Activated CD8-positive, alpha-beta T cell treated with anti-CD3 and anti-CD28 coated beads for 36 hours (primary cell): Measurements from ENCODE around the gene ENPP3. TPM values are rescaled to one million over a fixed set of nuclear protein-coding genes. Genes with fewer than 3 reads are reported as not detected.

Source experiments
- ATAC-seq: fragments of 200-7000 bp; cut with Tn5 transposase; one replicate; pipeline ENCODE4 v1.10.0; 2021; ENCODE audit warnings: mild to moderate bottlenecking, moderate library complexity
- CTCF ChIA-PET: fragments of 350-600 bp; sonication (Branson Sonifier 250); formaldehyde crosslinking; loops from one replicate; lab custom pipeline; 2021; ENCODE audit warnings: antibody characterized with exemption; lab: Charles Lee
- POLR2A ChIA-PET: fragments of 350-600 bp; sonication (Branson Sonifier 250); formaldehyde crosslinking; loops from one replicate; lab custom pipeline; 2021; ENCODE audit warnings: antibody characterized with exemption; lab: Charles Lee
- DNase-seq: peaks from one replicate; pipeline ENCODE4 v3.0.0-alpha.2; 2020
- H3K27ac Mint-ChIP-seq: one replicate; pipeline ENCODE4 v1.8.0; 2021; ENCODE audit warnings: mild to moderate bottlenecking, mixed read lengths
- H3K27me3 Mint-ChIP-seq: one replicate; pipeline ENCODE4 v1.8.0; 2021; ENCODE audit warnings: mixed read lengths
- H3K36me3 Mint-ChIP-seq: one replicate; pipeline ENCODE4 v1.8.0; 2021; ENCODE audit warnings: low read depth, mixed read lengths
- H3K4me1 Mint-ChIP-seq: one replicate; pipeline ENCODE4 v1.8.0; 2021; ENCODE audit warnings: low read depth, mixed read lengths
- H3K4me3 Mint-ChIP-seq: one replicate; pipeline ENCODE4 v1.8.0; 2021; ENCODE audit warnings: mild to moderate bottlenecking, moderate library complexity, mixed read lengths
- H3K9me3 Mint-ChIP-seq: one replicate; pipeline ENCODE4 v1.8.0; 2021; ENCODE audit warnings: mixed read lengths
- intact Hi-C: fragments of 100-400 bp; cut with micrococcal nuclease; formaldehyde crosslinking; loops from one replicate; pipeline ENCODE4 v1.10.0; 2022
- total RNA-seq, 2 experiments: library from RNA; stranded (reverse); gene quantifications; one replicate each; pipeline ENCODE4 v1.2.3, GENCODE V29; 2021
- TF ChIP-seq, protein P1 (sequence below): fragments of 200-600 bp; IDR thresholded peaks from one replicate; pipeline ENCODE4 v1.8.0; 2022; ENCODE audit warnings: antibody characterized with exemption, mild to moderate bottlenecking

Gene ENPP3
- total RNA-seq, 2 experiments from 2014 or later: 0.49 to 0.79 TPM

DNA sequence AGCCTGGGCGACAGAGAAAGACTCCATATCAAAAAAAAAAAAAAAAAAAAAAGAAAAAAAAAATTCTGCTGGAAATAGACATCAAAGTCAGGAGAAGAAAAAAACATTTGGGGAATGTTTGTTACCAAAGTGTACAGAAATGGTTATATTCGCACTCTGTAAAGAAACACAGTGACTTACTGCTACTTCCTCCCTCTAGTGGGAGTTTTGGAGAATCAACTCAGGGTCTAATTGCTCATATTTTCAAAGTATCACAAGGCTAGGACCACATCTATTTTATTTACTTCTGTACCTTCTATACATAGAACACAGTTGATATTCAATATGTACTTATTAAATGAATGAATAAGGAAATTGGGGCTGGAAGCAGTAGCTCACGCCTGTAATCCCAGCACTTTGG lies 39.7 kb upstream of the ENPP3 start:
- intact Hi-C loops: no loop called here
- Mint-ChIP-seq H3K36me3 (peaks cover 34% of the 10 kb centered on the region), H3K27me3 (no peaks in the 10 kb centered on the region), H3K9me3 (no peaks in the 10 kb centered on the region), H3K4me1 (no peaks in the 10 kb centered on the region), H3K27ac (no peak overlapping the region), H3K4me3 (no peak overlapping the region)
- TF ChIP-seq, protein P1, sequence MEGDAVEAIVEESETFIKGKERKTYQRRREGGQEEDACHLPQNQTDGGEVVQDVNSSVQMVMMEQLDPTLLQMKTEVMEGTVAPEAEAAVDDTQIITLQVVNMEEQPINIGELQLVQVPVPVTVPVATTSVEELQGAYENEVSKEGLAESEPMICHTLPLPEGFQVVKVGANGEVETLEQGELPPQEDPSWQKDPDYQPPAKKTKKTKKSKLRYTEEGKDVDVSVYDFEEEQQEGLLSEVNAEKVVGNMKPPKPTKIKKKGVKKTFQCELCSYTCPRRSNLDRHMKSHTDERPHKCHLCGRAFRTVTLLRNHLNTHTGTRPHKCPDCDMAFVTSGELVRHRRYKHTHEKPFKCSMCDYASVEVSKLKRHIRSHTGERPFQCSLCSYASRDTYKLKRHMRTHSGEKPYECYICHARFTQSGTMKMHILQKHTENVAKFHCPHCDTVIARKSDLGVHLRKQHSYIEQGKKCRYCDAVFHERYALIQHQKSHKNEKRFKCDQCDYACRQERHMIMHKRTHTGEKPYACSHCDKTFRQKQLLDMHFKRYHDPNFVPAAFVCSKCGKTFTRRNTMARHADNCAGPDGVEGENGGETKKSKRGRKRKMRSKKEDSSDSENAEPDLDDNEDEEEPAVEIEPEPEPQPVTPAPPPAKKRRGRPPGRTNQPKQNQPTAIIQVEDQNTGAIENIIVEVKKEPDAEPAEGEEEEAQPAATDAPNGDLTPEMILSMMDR: peak; percentile 26
- DNase-seq: no peak
- no peak for ATAC-seq
- ChIA-PET CTCF (interaction anchor here (0.9 to 2.3 kb wide), 5 partner anchors 13 to 713 kb away, joined by 3 to 10 read pairs (median 3); partner anchors contain the start of gene MED23), POLR2A (interaction anchor here (0.8 to 1.0 kb wide), 2 partner anchors 19 to 30 kb away, joined by 3 to 4 read pairs; partner anchors contain the start of gene MED23)

DNA sequence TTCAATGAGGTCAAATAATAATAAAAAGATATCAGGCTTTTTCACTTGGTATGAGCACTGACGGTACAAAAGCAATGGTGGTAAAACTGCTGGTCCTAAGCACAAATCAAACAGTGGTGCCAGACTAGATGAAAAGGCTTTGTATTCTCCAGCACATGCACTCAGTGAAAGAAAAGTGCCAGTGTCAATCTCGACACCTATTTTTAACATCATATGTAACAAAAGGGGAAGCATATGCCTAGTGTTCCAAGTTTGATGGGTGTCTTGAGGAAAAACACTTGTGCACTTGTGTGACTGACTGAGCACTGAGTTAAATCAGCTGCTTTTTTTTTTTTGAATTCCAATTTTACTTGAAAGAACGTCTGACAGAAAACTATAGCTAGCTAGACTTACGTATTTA lies 36.4 kb upstream of the ENPP3 start:
- no peak for ATAC-seq
- DNase-seq: no peak
- Mint-ChIP-seq H3K27ac (no peak overlapping the region), H3K4me1 (no peaks in the 10 kb centered on the region), H3K9me3 (no peaks in the 10 kb centered on the region), H3K27me3 (no peaks in the 10 kb centered on the region), H3K36me3 (peaks cover 28% of the 10 kb centered on the region), H3K4me3 (no peak overlapping the region)
- CTCF ChIA-PET: interaction anchor here (1.0 kb wide), 1 partner anchor 28 kb away, joined by 3 read pairs; no protein-coding TSS in a partner anchor
- POLR2A ChIA-PET: no interaction called here
- TF ChIP-seq, protein P1: no peak
- intact Hi-C loops: no loop called here

- H3K4me3 Mint-ChIP-seq: no peak overlapping the region
- no peak for DNase-seq
- intact Hi-C loops: no loop called here
- ATAC-seq: no peak
- no peaks in the 10 kb centered on the region for H3K9me3 Mint-ChIP-seq
- peaks cover 34% of the 10 kb centered on the region for H3K36me3 Mint-ChIP-seq
- POLR2A ChIA-PET: no interaction called here
- no peaks in the 10 kb centered on the region for H3K4me1 Mint-ChIP-seq
- TF ChIP-seq, protein P1: no peak
- CTCF ChIA-PET: interaction anchor here (0.6 to 2.3 kb wide), 4 partner anchors 10 to 578 kb away, joined by 3 to 7 read pairs (median 3); partner anchors contain the start of gene MED23
- no peak overlapping the region for H3K27ac Mint-ChIP-seq
- H3K27me3 Mint-ChIP-seq: no peaks in the 10 kb centered on the region
Measured at GRCh38 chr6:131602781-131603312, 34.3 kb upstream of the ENPP3 start.

GRCh38 chr6:131613296-131613925 lies 23.7 kb upstream of the ENPP3 start:
- ATAC-seq: no peak
- Mint-ChIP-seq H3K9me3 (no peaks in the 10 kb centered on the region), H3K27ac (no peak overlapping the region), H3K36me3 (peaks cover 36% of the 10 kb centered on the region), H3K4me1 (peaks cover 2% of the 10 kb centered on the region), H3K27me3 (no peaks in the 10 kb centered on the region), H3K4me3 (no peak overlapping the region)
- TF ChIP-seq, protein P1: no peak
- intact Hi-C loops: no loop called here
- no peak for DNase-seq
- ChIA-PET CTCF (interaction anchor here (1.0 to 3.7 kb wide), 3 partner anchors 9 to 15 kb away, joined by 3 to 36 read pairs (median 3); partner anchors contain the start of gene MED23), POLR2A (interaction anchor here (2.0 kb wide), 1 partner anchor 14 kb away, joined by 8 read pairs; the partner anchor contains the start of gene MED23)

DNA sequence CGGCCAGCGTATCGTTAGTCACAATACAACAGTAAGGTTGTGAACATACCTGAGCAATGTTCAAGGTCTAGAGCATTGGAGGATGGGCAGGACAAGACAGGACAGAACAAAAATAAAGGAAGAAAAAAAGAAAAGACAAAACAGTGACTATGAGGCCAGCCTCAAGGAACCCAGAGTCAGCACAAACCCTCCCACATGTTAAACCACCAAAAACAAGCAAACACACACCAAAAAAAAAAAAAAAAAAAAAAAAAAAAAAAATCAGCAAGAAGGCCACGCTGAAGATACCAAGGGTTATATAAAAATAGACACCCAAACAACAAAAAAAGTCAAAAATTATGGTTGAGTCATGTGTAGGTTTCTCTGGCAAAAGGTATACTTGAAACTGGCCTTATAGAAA lies 21.8 kb upstream of the ENPP3 start:
- no peak for DNase-seq
- ChIA-PET CTCF (interaction anchor here (1.3 kb wide), 1 partner anchor 17 kb away, joined by 3 read pairs; no protein-coding TSS in a partner anchor), POLR2A (no interaction called here)
- no peak for ATAC-seq
- Mint-ChIP-seq H3K4me3 (no peak overlapping the region), H3K36me3 (peaks cover 32% of the 10 kb centered on the region), H3K9me3 (no peaks in the 10 kb centered on the region), H3K4me1 (peaks cover 2% of the 10 kb centered on the region), H3K27me3 (no peaks in the 10 kb centered on the region), H3K27ac (no peak overlapping the region)
- intact Hi-C loops: no loop called here
- TF ChIP-seq, protein P1: no peak
